ENCODE data around the gene IRF1.
"Not testable (repeated sequence)": the region's sequence is repeated elsewhere in the genome, so short reads cannot be mapped to it uniquely, and the experiment has no call there.

Gene IRF1

DNA sequence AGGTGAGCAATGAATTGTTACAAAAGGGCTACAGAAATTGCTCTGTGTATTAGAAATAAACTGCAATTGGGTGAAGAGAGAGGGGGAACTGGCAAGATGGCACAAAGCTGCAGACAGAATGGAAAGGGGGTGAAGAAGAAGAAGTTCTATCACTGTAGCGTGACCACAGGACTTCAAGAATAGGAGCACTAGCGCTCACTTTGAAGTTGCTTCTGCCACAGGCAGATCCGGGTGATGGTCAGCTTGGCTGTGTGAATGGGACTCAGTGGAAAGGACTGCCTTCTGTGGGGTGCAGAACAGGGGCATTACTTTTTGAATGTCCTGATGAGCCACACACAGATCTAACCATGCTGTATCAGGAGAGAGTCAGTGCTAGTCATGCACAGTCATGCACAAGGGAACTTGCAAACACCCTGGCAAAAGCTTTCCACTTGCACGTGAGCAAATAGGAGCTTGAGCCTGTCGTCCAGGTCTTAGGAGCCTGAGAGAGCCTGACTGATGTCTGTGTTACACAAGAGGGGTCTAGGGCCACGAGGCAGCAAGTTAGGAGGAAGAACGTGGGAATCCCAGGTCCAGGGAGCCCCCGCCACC lies 36.5 kb upstream of the IRF1 start:
- no peak overlapping the region for H3K4me3 ChIP-seq (ENCODE audit: control insufficient read depth, low read depth, low read length)
- DNase-seq (ENCODE audit: low read depth) = no peak
- TF ChIP-seq, protein P1, sequence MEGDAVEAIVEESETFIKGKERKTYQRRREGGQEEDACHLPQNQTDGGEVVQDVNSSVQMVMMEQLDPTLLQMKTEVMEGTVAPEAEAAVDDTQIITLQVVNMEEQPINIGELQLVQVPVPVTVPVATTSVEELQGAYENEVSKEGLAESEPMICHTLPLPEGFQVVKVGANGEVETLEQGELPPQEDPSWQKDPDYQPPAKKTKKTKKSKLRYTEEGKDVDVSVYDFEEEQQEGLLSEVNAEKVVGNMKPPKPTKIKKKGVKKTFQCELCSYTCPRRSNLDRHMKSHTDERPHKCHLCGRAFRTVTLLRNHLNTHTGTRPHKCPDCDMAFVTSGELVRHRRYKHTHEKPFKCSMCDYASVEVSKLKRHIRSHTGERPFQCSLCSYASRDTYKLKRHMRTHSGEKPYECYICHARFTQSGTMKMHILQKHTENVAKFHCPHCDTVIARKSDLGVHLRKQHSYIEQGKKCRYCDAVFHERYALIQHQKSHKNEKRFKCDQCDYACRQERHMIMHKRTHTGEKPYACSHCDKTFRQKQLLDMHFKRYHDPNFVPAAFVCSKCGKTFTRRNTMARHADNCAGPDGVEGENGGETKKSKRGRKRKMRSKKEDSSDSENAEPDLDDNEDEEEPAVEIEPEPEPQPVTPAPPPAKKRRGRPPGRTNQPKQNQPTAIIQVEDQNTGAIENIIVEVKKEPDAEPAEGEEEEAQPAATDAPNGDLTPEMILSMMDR (IDR thresholded peaks at IDR 0.05; ENCODE audit: control insufficient read depth, insufficient read depth, low read depth, low read length, missing control alignments) = no peak

DNA sequence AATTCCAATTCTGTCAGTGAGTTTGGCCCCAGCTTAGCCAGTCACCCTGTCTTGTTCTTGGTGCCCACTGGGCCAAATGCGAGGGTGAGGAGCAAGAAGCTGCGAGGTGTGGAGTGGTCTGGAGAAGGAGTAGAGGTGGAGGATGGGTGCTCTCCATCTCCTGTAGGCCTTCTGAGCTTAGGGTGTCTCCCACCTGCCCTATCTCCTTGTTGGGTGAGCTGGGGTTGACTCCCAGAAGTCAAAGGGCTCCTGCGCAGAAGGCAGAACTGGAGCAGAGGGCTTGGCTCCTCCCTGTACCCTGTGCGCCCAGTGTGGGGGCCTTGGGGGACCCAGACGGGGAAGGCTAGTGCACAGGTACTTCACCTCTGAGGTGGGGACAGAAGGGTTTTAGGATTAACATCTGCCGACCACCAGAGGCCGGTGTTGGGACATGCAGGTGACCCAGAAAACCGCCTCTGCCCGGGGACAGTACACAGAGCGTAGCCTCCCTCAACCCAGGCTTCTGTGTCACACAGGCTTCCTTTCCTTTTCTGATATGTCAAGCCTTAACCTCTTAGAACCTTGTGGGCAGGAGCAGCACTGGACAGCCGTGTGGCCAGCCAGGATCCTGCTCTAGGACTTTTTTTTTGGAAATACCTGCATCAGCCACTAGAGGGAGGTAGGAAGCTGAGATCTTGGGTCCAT lies 35.9 kb upstream of the IRF1 start:
- TF ChIP-seq, protein P1 (IDR thresholded peaks at IDR 0.05; ENCODE audit: control insufficient read depth, insufficient read depth, low read depth, low read length, missing control alignments) = peak; percentile 79
- H3K4me3 ChIP-seq (ENCODE audit: control insufficient read depth, low read depth, low read length) = no peak overlapping the region
- no peak for DNase-seq (ENCODE audit: low read depth)

DNA sequence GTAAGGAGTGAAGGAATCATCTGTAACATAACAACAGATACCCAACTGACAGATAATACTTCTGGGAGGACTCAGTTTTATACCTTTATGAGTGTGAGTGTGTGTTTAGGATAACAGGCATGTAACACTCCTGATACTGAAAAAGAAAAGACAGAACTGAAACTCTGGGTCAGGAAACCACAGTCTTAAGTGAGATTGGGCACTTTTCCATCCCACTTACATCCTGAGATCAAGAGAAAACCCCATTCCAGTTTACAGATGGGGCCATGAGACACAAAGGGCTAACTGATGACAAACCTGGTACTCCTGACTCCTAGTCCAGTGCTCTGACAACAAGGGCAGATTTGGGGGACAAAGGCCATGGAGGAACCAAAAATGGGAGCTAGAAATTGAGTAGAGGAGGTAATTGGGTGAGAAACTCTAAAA lies 34.7 kb upstream of the IRF1 start:
- H3K4me3 ChIP-seq (ENCODE audit: control insufficient read depth, low read depth, low read length) = no peak overlapping the region
- TF ChIP-seq, protein P1 (IDR thresholded peaks at IDR 0.05; ENCODE audit: control insufficient read depth, insufficient read depth, low read depth, low read length, missing control alignments) = no peak
- no peak for DNase-seq (ENCODE audit: low read depth)

DNA sequence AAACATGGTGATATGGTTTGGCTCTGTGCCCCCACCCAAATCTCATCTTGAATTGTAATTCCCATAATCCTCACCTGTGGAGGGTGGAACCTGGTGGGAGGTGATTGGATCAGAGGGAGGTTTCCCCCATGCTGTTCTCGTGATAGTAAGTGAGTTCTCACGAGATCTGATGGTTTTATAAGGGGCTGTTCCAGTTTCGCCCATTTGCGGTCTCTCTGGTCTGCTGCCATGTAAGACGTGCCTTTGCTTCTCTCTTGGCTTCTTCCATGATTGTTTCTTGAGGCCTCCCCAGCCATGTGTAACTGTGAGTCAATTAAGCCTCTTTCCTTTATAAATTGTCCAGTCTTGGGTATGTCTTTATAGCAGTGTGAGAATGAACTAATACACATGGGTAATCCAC lies 34.3 kb upstream of the IRF1 start:
- H3K4me3 ChIP-seq (ENCODE audit: control insufficient read depth, low read depth, low read length); DNase-seq (ENCODE audit: low read depth): not testable (repeated sequence)

DNA sequence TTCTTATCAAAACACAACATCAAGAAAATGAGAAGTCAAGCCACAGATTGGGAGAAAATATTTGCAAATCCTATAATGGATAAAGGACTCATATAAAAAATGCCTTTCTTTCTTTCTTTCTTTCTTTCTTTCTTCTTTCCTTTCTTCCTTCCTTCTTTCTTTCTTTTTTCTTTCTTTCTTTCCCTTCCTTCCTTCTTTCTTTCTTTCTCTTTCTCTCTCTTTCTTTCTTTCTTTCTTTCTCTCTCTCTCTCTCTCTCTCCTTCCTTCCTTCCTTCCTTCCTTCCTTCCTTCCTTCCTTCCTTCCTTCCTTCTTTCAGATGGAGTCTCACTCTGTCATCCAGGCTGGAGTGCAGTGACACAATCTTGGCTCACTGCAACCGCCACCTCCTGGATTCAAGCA lies 31.5 kb upstream of the IRF1 start:
- H3K4me3 ChIP-seq (ENCODE audit: control insufficient read depth, low read depth, low read length) = not testable (repeated sequence)

DNA sequence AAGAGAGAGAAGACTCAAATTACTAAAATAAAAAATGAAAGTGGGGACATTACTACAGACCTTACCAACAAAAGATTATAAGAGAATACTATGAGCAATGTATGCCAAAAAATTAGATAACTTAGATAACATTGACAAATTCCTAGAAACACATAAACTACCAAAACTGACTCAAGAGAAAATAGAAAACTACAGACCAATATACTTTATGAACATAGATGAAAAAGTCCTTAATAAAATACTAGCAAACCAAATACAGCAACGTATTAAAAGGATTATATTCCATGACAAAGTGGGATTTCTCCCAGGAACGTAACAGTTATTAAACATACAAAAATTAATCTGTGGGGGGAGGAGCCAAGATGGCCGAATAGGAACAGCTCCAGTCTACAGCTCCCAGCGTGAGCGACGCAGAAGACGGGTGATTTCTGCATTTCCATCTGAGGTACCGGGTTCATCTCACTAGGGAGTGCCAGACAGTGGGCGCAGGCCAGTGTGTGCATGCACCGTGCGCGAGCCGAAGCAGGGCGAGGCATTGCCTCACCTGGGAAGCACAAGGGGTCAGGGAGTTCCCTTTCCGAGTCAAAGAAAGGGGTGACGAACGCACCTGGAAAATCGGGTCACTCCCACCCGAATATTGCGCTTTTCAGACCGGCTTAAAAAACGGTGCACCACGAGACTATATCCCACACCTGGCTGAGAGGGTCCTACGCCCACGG lies 23.2 kb upstream of the IRF1 start:
- H3K4me3 ChIP-seq (ENCODE audit: control insufficient read depth, low read depth, low read length); DNase-seq (ENCODE audit: low read depth): not testable (repeated sequence)

More for the DNA sequence above, 31.5 kb upstream of the IRF1 start:
- DNase-seq (ENCODE audit: low read depth) = not testable (repeated sequence)

DNA sequence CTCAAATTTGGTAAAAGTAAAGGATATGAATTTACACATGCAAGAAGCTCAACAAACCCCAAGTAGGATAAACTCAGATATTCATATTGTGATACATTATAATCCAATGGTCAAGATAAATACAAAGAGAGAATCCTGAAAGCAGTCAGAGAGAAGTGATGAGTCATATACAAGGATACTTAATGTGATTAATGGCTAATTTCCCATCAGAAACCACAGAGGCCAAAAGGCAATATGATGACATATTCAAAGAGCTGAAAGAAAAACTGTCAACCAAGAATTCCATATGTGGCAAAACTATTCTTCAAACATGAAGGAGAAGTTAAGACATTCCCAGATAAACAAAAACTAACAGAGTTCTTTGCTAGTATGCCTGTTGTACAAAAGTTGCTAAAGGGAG lies 19.5 kb upstream of the IRF1 start:
- no peak overlapping the region for H3K4me3 ChIP-seq (ENCODE audit: control insufficient read depth, low read depth, low read length)
- TF ChIP-seq, protein P1 (IDR thresholded peaks at IDR 0.05; ENCODE audit: control insufficient read depth, insufficient read depth, low read depth, low read length, missing control alignments) = no peak
- DNase-seq (ENCODE audit: low read depth) = no peak

DNA sequence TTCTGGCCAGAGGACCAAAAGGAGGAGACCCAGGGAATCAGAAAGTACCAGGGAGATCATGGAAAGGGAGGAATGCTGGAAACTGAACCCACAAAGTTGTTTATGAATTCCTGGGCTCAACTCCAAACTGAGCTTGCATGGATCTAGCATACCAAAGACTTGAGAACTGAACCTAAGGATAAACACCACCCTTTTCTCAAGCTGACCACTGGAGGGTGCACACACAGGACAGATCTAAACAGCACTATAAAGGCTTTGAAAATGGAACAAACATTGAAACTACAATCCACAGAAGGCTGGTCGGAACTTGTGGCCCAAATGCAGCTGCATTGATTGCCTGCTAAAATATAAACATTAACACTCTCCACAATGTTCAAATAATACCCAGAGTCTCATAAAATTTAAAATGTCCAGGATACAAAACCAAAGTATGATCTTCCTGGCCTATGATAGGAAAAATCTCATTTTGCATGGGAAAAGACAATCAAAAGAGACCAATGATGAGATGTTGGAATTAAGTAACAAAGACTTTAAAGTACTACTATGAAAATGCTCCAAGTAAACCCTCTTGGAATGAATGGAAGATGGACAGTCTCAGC lies 15.6 kb upstream of the IRF1 start:
- DNase-seq (ENCODE audit: low read depth) = peak; percentile 90
- TF ChIP-seq, protein P1 (IDR thresholded peaks at IDR 0.05; ENCODE audit: control insufficient read depth, insufficient read depth, low read depth, low read length, missing control alignments) = peak; percentile 76
- H3K4me3 ChIP-seq (ENCODE audit: control insufficient read depth, low read depth, low read length) = no peak overlapping the region
